Endothelial cell (in vitro differentiated cells): ENCODE data around the gene OR1J4. TPM values are rescaled to one million over a fixed set of nuclear protein-coding genes. Genes with fewer than 3 reads are reported as not detected.

Source experiments
- DNase-seq: peaks from one replicate; pipeline ENCODE4 v3.0.0; 2021; ENCODE audit warnings: low spot score
- H3K27ac Mint-ChIP-seq: one replicate; pipeline ENCODE4 v1.8.0; 2021; ENCODE audit warnings: mixed read lengths, inconsistent platforms; ENCODE audit not compliant: unreplicated experiment
- H3K27me3 Mint-ChIP-seq: one replicate; pipeline ENCODE4 v1.8.0; 2021; ENCODE audit warnings: mild to moderate bottlenecking, moderate library complexity, mixed read lengths, inconsistent platforms; ENCODE audit not compliant: unreplicated experiment
- H3K36me3 Mint-ChIP-seq: one replicate; pipeline ENCODE4 v1.8.0; 2021; ENCODE audit warnings: mild to moderate bottlenecking, low read depth, mixed read lengths, inconsistent platforms; ENCODE audit not compliant: unreplicated experiment
- H3K4me1 Mint-ChIP-seq: one replicate; pipeline ENCODE4 v1.8.0; 2021; ENCODE audit warnings: mild to moderate bottlenecking, mixed read lengths, inconsistent platforms; ENCODE audit not compliant: unreplicated experiment
- H3K4me3 Mint-ChIP-seq: one replicate; pipeline ENCODE4 v1.8.0; 2021; ENCODE audit warnings: mild to moderate bottlenecking, mixed read lengths, inconsistent platforms; ENCODE audit not compliant: unreplicated experiment
- H3K9me3 Mint-ChIP-seq: one replicate; pipeline ENCODE4 v1.8.0; 2021; ENCODE audit warnings: mixed read lengths, inconsistent platforms; ENCODE audit not compliant: unreplicated experiment
- total RNA-seq: library from RNA; stranded (reverse); fragmentation: NEBNext Ultra II Directional; extraction: Animal tissue kit (Norgen Biotek cat#: 25700); gene quantifications from one replicate; pipeline ENCODE4 v1.2.1, GENCODE V29; 2021; ENCODE audit not compliant: unreplicated experiment
- TF ChIP-seq, protein P1 (sequence below): fragments of 200-600 bp; sonication (generic); IDR thresholded peaks from one replicate; pipeline ENCODE4 v1.5.0; 2021; ENCODE audit warnings: antibody characterized with exemption; ENCODE audit not compliant: unreplicated experiment

Gene OR1J4
- total RNA-seq, 1 donor from 2014 or later, result not detected

DNA sequence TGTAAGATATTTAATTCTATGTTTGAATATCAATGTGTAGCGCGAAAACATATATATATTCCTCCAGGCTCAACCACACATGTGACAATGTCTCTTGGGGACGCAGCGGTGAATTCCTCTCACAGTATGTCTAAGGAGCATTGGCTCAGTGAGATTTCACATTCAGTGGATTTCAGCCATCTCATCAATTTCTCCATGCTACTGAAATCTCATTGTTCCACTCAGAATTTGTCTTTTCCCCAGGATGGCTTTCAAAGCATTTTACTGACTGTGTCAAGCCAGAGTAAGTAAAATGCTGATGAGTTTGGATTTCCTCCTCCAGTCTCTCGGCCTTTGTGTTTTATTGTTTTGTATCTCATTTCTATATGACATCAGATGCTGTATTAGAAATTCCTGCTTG lies 39.9 kb upstream of the OR1J4 start:
- H3K4me1 Mint-ChIP-seq, result no peaks in the 10 kb centered on the region
- H3K4me3 Mint-ChIP-seq, result no peak overlapping the region
- no peaks in the 10 kb centered on the region for H3K9me3 Mint-ChIP-seq
- no peaks in the 10 kb centered on the region for H3K36me3 Mint-ChIP-seq
- H3K27ac Mint-ChIP-seq, result no peak overlapping the region
- no peak for DNase-seq
- peaks cover 1% of the 10 kb centered on the region for H3K27me3 Mint-ChIP-seq
- TF ChIP-seq, protein P1, sequence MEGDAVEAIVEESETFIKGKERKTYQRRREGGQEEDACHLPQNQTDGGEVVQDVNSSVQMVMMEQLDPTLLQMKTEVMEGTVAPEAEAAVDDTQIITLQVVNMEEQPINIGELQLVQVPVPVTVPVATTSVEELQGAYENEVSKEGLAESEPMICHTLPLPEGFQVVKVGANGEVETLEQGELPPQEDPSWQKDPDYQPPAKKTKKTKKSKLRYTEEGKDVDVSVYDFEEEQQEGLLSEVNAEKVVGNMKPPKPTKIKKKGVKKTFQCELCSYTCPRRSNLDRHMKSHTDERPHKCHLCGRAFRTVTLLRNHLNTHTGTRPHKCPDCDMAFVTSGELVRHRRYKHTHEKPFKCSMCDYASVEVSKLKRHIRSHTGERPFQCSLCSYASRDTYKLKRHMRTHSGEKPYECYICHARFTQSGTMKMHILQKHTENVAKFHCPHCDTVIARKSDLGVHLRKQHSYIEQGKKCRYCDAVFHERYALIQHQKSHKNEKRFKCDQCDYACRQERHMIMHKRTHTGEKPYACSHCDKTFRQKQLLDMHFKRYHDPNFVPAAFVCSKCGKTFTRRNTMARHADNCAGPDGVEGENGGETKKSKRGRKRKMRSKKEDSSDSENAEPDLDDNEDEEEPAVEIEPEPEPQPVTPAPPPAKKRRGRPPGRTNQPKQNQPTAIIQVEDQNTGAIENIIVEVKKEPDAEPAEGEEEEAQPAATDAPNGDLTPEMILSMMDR, result no peak

DNA sequence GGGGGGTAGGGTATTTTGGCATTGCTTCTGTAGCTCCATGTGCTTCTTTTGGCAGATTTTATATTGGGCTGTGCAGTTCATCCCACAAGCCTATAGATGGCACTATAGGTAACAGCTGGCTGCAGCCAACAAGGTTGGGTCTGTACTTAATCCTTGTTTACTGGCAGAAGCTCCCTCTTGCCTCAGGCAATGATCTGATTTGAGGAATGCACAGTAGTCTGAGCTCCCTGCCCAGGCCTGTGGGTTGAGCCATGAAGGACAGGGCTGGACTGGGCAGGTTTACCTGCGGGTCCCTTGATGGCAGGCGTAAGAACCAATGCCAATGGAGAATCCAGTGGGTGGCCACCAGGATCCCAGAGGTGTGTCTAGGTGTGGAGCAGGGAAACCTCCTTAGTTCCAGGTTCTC lies 20.1 kb upstream of the OR1J4 start:
- TF ChIP-seq, protein P1, result peak; percentile 55
- Mint-ChIP-seq H3K27ac (no peak overlapping the region), H3K9me3 (peaks cover 9% of the 10 kb centered on the region), H3K27me3 (peaks cover 2% of the 10 kb centered on the region), H3K4me1 (no peaks in the 10 kb centered on the region), H3K4me3 (no peak overlapping the region), H3K36me3 (no peaks in the 10 kb centered on the region)
- DNase-seq, result peak; percentile 23

DNA sequence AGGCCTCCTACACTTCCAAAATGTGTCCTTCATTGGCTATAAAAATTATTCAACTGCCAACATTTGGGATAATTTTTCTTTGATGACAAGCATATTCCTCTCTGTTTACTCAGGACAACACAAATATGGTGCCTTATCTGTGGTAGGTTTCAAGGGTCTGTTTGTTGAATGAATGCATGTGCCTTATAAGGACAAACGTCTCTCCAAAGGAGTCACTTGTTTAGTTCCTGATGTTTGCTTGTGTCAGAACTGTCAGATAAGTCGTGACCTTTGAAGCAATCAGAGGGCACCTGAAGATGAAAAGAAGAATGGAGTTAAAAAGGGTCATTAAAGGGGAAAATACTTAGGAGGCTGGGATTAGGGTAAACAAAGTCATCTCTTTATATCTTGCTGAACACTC lies 12.0 kb upstream of the OR1J4 start:
- TF ChIP-seq, protein P1, result no peak
- Mint-ChIP-seq H3K4me1 (no peaks in the 10 kb centered on the region), H3K9me3 (peaks cover 3% of the 10 kb centered on the region), H3K27me3 (peaks cover 1% of the 10 kb centered on the region), H3K27ac (no peak overlapping the region), H3K36me3 (no peaks in the 10 kb centered on the region), H3K4me3 (no peak overlapping the region)
- no peak for DNase-seq

DNA sequence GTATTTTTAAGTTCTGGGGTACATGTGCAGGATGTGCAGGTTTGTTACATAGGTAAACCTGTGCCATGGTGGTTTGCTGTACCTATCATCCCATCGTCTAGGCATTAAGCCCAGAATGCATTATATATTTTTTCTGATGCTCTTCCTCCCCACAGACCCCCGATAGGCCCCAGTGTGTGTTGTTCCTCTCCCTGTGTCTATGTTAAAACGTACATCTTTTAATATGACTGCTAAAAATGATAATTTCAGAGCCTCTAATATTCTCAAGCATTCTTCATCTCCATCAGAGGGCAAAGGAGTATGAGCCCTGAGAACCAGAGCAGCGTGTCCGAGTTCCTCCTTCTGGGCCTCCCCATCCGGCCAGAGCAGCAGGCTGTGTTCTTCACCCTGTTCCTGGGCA lies 8.4 kb upstream of the OR1J4 start, which contains the start of gene OR1J2:
Gene OR1J2, plus strand, starts transcription at position 301 of the 400 bp plus-strand sequence. Its CDS starts 0 bp downstream, at position 301.
- Mint-ChIP-seq H3K9me3 (peaks cover 3% of the 10 kb centered on the region), H3K27ac (no peak within 1 kb of the TSS), H3K4me3 (no peak within 1 kb of the TSS), H3K4me1 (no peaks in the 10 kb centered on the region), H3K36me3 (no peaks in the 10 kb centered on the region), H3K27me3 (peaks cover 1% of the 10 kb centered on the region)
- TF ChIP-seq, protein P1, result no peak
- DNase-seq, result no peak

DNA sequence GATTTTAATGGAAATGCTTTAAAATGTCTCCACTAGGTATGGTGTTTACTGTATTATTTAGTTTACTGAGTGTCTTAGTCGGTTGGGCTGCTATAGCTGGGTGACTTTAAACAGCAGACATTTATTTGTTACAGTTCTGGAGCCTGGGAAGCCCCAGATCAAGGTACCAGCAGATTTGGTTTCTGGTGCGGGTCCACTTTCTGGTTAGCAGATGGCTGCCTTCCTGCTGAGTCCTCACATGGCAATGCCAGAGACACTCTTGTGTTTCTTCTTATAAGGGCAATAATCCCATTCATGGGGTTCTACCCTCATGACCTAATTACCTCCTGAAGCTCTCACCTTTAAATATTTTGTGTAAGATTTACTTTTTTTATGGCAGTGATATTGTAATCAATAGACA lies 715 bp upstream of the OR1J4 start:
- Mint-ChIP-seq H3K36me3 (no peaks in the 10 kb centered on the region), H3K27me3 (peaks cover 3% of the 10 kb centered on the region), H3K9me3 (no peaks in the 10 kb centered on the region), H3K27ac (no peak overlapping the region), H3K4me3 (no peak overlapping the region), H3K4me1 (no peaks in the 10 kb centered on the region)
- TF ChIP-seq, protein P1, result no peak
- DNase-seq, result no peak
